Measurements from ENCODE around the gene GET3.

GET3 gene

GRCh38 chr19:12715929-12716328, 21.4 kb upstream of the GET3 start:
- no peak for TF ChIP-seq NFIC (IDR thresholded peaks at IDR 0.05)
- no peak for TF ChIP-seq EP300 (IDR thresholded peaks at IDR 0.05; ENCODE audit: borderline replicate concordance)
- TF ChIP-seq REST (IDR thresholded peaks at IDR 0.05; ENCODE audit: low read depth), result no peak
- TF ChIP-seq TEAD4 (IDR thresholded peaks at IDR 0.05), result no peak

- no peak for TF ChIP-seq MAX (IDR thresholded peaks at IDR 0.05)
- no peak for TF ChIP-seq USF1 (IDR thresholded peaks at IDR 0.05)
- TF ChIP-seq CEBPB (IDR thresholded peaks at IDR 0.05), result no peak
- TF ChIP-seq TEAD4 (IDR thresholded peaks at IDR 0.05), result no peak
- TF ChIP-seq EGR1 (IDR thresholded peaks at IDR 0.05), result no peak
- TF ChIP-seq CREB1 (IDR thresholded peaks at IDR 0.05; ENCODE audit: low read depth), result no peak
- TF ChIP-seq YY1 (IDR thresholded peaks at IDR 0.05; ENCODE audit: low read depth), result no peak
- TF ChIP-seq FOXM1 (IDR thresholded peaks at IDR 0.05; ENCODE audit: borderline replicate concordance, low read depth), result no peak
- no peak for TF ChIP-seq TCF12 (IDR thresholded peaks at IDR 0.05; ENCODE audit: low read depth)
- TF ChIP-seq EP300 (IDR thresholded peaks at IDR 0.05; ENCODE audit: borderline replicate concordance), result no peak
- no peak for TF ChIP-seq ZBTB7A (IDR thresholded peaks at IDR 0.05; ENCODE audit: low read depth)
Observed at GRCh38 chr19:12720296-12720695, 17.0 kb upstream of the GET3 start.

- TF ChIP-seq FOXM1 (IDR thresholded peaks at IDR 0.05; ENCODE audit: borderline replicate concordance, low read depth) (no peak), EP300 (IDR thresholded peaks at IDR 0.05; ENCODE audit: borderline replicate concordance) (no peak), RAD21 (IDR thresholded peaks at IDR 0.05; ENCODE audit: low read depth) (no peak), TEAD4 (IDR thresholded peaks at IDR 0.05) (no peak), TAF1 (IDR thresholded peaks at IDR 0.05; ENCODE audit: low read depth) (no peak), CEBPB (IDR thresholded peaks at IDR 0.05) (no peak), REST (IDR thresholded peaks at IDR 0.05; ENCODE audit: low read depth) (no peak), ZBTB7A (IDR thresholded peaks at IDR 0.05; ENCODE audit: low read depth) (no peak), CREB1 (IDR thresholded peaks at IDR 0.05; ENCODE audit: low read depth) (no peak), MAX (IDR thresholded peaks at IDR 0.05) (no peak), USF1 (IDR thresholded peaks at IDR 0.05) (no peak), EGR1 (IDR thresholded peaks at IDR 0.05) (no peak), YY1 (IDR thresholded peaks at IDR 0.05; ENCODE audit: low read depth) (no peak), TCF12 (IDR thresholded peaks at IDR 0.05; ENCODE audit: low read depth) (no peak)
Observed at GRCh38 chr19:12720851-12721655, 16.2 kb upstream of the GET3 start.

- TF ChIP-seq EGR1 (IDR thresholded peaks at IDR 0.05), result no peak
- no peak for TF ChIP-seq TAF1 (IDR thresholded peaks at IDR 0.05; ENCODE audit: low read depth)
- TF ChIP-seq MAX (IDR thresholded peaks at IDR 0.05), result no peak
- TF ChIP-seq TEAD4 (IDR thresholded peaks at IDR 0.05), result no peak
Observed at GRCh38 chr19:12721656-12722565, 15.4 kb upstream of the GET3 start.

- TF ChIP-seq ZBTB7A (IDR thresholded peaks at IDR 0.05; ENCODE audit: low read depth), result no peak
- peak; percentile 60; the same call in 1 of the 2 replicates for TF ChIP-seq CEBPB (IDR thresholded peaks at IDR 0.05)
- no peak for TF ChIP-seq EGR1 (IDR thresholded peaks at IDR 0.05)
- 0 out of 2 replicates have a peak, but pooled peaks have one; percentile 22 for TF ChIP-seq TEAD4 (IDR thresholded peaks at IDR 0.05)
- peak; percentile 58 for TF ChIP-seq TAF1 (IDR thresholded peaks at IDR 0.05; ENCODE audit: low read depth)
- 0 out of 2 replicates have a peak, but pooled peaks have one; percentile 34 for TF ChIP-seq YY1 (IDR thresholded peaks at IDR 0.05; ENCODE audit: low read depth)
- TF ChIP-seq CREB1 (IDR thresholded peaks at IDR 0.05; ENCODE audit: low read depth), result peak; percentile 62; the same call in 1 of the 2 replicates
- peak; percentile 32; the same call in 1 of the 2 replicates for TF ChIP-seq NFIC (IDR thresholded peaks at IDR 0.05)
- TF ChIP-seq REST (IDR thresholded peaks at IDR 0.05; ENCODE audit: low read depth), result no peak
- peak; percentile 99 for TF ChIP-seq USF1 (IDR thresholded peaks at IDR 0.05)
- TF ChIP-seq EP300 (IDR thresholded peaks at IDR 0.05; ENCODE audit: borderline replicate concordance), result peak; percentile 31; the same call in 1 of the 2 replicates
- peak; percentile 97 for TF ChIP-seq MAX (IDR thresholded peaks at IDR 0.05)
- TF ChIP-seq RAD21 (IDR thresholded peaks at IDR 0.05; ENCODE audit: low read depth), result no peak
- peak; percentile 75 for TF ChIP-seq FOXM1 (IDR thresholded peaks at IDR 0.05; ENCODE audit: borderline replicate concordance, low read depth)
- TF ChIP-seq TCF12 (IDR thresholded peaks at IDR 0.05; ENCODE audit: low read depth), result peak; percentile 56
Observed at GRCh38 chr19:12722566-12723380, 14.5 kb upstream of the GET3 start.
